Measurements from ENCODE around the gene PTPRJ.
A peak's percentile ranks its signal among the peaks of the same experiment; 100 is the strongest.
"Not testable (repeated sequence)": the region's sequence is repeated elsewhere in the genome, so short reads cannot be mapped to it uniquely, and the experiment has no call there.

PTPRJ gene

DNA sequence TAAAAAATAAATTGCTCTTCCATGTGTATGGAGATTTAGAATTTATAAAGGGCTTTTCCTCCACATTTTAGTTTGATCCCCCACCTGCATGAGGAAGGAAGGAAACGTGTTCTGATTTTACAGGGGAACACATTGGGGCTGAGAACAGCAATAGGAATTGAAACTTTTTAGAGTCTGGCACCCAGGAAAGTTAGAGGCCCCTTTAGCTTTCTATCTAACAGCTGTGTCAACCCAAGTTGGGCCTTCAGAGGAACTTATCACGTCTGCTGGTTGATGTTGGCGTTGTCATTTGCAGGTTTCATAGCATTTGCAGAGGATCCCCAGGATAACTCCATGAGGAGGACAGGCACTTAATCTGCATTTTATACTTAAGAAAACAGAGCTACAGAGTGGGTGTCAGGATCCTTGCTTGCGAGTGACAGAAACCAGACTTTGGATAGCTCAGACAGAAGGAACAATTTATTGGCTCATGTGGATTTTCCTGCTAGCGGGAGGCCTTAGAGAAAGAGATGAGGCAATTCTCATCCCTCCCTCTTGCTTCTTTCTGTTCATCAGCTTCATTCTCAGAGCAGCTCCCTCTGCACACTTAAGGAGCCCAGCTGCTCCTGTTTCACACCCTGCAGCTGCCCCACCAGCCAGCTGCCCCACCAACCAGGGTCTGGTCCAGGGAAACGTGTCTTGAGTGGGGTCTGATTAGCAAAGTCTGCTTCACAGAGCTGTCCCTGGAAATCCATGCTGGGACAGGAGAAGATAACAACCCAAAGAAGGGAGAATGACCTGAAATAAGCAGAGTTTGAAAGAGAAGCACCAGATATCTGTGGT is 143.8 kb downstream of the PTPRJ start:
- no peak for DNase-seq

DNA sequence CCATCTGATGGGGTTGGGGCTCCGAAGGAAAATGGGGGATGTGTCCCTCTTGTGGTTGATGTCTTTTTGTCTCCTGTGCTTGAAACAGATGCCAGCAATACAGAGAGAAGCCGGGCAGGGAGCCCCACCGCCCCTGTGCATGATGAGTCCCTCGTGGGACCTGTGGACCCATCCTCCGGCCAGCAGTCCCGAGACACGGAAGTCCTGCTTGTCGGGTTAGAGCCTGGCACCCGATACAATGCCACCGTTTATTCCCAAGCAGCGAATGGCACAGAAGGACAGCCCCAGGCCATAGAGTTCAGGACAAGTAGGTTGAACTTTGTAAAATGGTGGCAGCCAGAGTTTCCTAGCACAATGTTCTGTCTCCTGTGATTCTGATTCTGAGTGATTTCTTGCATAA is 144.5 kb downstream of the PTPRJ start:
- DNase-seq: no peak

DNA sequence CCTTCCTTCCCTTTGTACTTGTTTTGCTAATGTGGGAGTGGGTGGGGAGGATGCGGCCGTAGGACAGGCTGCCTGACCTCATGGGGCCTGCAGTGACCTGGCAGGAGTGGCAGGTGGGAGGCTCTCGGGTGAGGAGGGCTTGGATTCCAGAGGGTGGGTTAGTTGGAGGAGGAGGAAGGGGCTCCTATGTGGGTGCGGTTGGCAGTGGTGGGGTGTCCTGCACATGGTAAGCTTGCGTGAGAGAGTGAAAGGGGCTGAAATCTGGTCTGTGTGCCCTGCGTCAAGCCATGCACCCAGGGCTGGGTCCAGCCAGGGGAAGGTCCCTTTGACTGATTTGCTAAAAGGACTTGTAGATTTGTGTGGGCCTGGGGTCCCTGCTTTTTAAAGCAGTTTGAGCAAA is 145.5 kb downstream of the PTPRJ start:
- DNase-seq: no peak

DNA sequence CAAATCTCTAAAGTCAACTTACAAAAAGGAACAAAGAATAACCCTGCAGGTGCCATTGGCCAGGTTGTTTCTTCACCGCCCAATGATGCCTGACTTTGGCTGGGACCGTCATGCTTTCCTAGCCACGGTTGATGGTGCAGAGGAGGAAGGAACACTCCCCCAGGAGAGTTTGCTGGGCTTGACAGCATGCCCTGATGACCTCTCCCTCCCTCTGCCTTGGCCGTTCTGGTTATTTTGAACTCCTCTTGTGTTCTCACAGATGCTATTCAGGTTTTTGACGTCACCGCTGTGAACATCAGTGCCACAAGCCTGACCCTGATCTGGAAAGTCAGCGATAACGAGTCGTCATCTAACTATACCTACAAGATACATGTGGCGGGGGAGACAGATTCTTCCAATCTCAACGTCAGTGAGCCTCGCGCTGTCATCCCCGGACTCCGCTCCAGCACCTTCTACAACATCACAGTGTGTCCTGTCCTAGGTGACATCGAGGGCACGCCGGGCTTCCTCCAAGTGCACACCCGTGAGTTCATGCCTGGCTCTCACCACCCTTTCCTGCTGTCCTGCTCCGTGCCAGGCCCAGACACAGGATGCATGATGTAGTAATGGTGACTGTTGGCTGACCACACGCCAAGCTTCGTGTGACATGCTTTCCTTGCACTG is 147.3 kb downstream of the PTPRJ start:
- no peak for DNase-seq

DNA sequence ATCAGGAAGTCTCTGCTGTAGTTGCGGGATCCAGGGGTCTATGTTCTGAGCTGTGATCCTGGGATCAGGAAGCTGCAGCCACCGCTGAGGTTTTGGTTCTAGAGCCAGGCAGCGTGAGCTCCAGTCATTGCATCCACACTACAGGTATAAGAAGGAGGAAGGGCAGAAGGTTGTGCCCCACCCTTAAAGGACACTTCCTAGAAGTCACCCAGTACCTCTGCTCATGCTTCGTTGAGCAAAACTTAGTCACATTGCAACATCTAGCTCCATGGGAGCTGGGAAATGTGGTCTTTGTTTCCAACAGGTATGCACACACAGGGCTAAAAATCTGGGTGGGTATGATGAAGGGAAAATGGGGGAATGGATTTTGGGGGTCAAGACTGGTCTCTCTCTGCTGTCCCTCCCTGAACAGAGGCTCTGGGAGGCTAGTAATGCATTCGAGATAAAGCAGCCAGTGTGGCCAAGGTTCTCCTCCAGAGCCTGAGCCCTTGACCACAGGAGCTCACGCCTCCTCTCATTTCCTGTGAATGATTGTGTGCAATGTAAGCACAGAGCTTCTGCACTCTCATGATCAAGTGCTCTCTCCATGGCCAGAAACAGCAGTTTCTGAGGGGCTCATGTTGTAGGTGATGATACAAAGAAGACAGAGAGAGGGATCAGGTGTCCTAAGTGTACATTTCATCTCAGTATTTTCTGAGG is 149.5 kb downstream of the PTPRJ start:
- DNase-seq: peak; percentile 43 to 54

DNA sequence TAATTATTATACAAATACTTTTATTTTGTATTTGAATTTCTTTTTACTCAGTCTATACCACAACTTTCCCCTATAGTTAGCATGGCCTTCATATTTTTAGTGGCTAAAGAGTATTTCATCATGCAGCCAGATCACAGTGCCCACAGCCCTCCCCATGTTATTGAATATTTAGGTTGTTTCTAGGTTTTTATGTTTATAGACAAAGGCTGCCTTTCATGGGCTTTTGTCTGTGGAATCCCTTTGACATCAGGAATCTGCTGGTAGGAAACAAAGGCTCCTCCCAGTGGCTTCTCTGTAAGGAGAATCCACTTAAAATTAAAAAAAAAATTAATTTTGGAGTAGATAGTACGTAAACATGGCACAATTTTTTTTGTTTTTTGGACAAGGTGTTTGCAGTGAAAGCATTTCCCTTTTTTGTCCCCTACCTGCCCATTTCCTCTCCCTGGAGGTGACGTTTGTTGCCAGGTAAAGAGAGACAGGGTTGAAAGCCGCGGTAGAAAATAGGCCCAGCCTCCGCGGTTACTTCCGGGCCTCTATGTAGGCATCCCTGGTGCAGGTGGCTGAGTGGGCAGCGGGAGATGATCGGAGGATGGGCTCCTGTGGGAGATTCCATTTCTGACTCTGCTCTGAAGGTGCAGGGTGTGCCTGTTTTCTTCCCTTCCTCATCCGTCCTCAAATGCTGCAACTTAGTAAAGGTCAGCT is 154.0 kb downstream of the PTPRJ start:
- DNase-seq: no peak

DNA sequence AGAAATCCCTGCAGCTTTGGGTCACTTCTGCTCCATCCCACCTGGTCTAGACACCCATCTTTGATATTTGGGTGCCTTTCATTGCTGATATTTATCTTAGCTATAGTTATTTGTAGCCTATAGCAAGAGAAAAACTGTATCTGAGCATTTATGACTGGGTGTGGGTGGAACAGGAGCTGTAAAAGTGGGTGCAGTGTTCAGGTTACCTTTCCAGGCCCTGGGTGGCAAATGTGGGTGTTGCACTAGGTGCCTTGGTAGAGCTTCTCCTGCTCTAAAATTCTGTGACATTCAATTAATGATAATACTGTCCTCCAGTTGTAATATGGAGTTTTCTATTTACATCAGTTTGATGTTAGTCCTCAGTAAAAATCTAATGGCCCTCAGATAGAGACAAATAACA is 157.9 kb downstream of the PTPRJ start:
- no peak for DNase-seq

DNA sequence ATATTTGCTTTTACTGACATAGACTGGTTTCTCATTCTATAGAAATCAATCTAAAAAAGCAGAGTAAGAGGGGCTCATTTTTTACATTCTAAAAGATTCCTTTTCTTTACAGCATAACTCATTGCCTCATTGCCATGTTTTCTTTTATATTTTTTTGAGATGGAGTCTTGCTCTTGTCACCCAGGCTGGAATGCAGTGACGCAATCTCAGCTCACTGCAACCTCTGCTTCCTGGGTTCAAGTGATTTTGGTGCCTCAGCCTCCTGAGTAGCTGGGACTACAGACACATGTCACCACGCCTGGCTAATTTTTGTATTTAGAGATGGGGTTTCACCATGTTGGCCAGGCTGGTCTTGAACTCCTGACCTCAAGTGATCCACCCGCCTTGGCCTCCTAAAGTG is 159.5 kb downstream of the PTPRJ start:
- DNase-seq: not testable (repeated sequence)

DNA sequence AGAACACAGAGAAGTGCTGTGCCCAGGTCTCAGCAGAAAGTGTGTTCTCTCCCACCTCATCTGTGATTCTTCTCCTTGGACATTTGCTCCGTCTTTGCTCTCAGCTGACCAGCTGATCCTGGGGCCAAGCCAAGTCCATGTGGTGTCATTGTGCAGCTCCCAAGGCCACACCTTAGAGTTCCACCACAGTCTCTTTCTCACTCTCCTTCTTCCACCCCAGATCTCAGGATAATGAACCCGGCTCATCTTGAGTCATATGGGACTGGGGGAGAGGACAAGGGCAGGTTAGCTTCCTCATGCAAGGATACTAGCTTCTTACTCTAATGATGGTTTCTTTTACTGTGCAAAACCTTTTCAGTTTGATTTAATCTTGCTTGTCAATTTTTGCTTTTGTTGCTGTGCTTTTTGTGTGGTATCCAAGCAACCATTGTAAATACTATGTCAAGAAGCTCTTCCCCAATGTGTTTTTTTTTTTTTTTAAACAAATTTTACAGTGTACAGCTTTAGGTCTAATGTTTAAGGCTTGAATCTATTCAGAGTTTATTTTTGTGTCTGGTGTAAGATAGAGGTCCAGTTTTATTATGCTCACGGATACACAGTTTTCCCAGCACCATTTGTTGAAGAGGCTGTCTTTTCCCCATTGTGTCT is 161.2 kb downstream of the PTPRJ start:
- DNase-seq: no peak

DNA sequence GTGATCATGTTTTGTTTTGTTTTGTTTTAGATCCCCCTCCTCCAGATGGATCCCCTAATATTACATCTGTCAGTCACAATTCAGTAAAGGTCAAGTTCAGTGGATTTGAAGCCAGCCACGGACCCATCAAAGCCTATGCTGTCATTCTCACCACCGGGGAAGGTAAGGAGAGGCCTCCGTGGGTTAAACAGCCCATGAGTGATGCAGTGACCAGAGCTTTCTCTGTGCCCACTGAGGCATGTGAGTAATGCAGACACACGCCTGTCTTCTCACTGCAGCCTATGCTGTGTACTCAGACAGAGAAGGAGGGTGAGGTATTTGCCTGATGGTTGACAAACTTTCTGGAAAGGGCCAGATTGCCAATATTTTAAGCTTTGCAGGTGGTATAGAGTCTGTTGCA is 162.5 kb downstream of the PTPRJ start:
- DNase-seq: no peak

DNA sequence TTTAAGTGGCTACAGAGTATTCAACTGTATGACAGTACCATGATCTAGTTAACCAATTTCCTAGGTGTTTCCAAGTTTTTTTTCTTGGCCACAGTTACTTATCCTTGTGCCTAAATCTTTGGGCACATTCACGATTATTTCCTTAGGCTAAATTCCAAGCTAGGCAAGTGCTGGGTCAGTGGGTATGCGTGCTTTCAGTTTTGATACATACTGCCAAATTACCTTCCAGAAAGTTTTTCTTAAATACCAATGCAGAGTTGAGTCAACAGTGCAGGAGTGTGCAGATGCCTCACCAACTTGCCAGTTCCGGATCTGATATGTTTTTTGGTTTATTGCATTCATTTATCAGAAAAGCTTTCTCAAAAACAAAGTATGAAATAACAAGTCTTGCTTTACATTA is 168.4 kb downstream of the PTPRJ start:
- DNase-seq: no peak

DNA sequence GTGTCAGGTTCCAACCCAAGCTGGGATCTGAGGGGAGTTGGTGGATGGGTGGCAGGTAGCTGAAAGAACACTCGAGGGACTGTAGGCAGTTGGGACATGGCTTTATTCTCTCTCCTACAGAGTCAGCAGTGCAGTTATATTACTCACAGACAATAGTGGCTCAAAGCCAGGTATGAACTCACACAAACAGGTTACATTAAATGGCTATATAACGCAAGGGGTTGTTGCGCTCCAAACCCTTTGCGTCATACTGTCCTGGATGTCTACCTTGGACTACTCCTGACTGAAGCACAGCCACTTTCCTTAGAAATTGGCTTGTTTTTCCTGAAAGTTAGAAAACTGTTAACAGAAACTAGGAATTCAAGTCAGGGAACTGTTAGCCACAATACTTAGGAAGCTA is 169.9 kb downstream of the PTPRJ start:
- no peak for DNase-seq

DNA sequence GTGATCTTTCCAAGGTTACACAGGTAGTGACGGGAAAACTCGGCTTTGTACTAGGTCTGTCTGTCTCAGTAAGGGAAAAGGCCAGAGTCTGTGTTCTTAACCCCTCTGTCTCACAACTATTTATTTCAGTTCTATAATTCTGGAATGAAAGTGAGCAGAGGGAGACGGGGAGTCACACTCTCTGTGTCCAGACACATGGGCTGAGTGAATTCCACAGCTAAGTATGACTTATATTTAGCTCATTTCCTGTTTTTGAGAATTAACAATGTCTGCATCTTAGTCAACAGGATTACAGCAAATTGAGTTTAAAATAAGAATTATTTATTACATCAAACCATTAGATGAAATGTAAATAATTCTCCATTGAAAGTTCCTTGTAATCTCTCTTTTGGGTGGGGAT is 173.8 kb downstream of the PTPRJ start:
- DNase-seq: no peak

DNA sequence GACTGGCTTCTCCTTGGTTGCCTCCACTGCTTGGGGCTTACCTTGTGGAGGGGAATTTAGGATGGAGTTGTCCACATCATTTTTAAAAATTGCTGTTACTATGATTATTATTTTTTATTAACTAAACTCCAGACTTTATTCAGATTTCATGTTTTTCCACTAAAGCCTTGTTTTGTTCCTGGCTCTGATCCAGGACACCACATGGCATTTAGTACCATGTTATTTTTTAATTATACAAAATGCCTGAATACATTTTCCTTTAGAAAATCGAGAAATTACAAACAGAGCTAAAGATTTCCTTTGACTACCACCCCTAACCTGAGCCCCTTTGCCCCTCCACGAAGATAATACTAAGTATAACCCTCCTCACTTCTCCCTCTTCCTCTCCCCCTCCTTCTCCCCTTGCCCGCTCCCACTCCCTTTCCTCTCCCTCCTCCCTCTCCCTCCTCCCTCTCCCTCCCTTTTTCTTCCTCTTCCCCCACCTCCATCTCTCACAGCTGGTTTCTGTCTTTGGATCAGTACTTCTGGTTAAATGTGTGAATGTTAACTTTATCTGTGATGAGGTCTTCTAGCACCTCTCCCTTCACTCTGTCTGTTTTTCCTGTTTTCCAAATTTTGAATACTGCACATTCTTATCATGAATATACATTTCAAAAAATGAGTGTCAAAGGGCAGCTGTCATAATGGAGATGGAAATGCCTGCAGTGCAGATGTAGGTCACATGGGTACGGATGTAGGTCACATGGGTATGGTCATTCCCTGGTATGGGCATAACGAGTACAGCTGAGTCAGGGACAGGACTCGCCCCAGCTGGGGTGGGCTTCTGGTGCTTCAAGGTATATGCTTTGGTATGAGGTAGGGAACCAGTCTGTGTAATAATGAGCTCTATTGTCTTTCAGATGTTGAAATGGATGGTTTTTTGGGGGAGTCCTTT is 181.9 kb downstream of the PTPRJ start:
- no peak for DNase-seq

DNA sequence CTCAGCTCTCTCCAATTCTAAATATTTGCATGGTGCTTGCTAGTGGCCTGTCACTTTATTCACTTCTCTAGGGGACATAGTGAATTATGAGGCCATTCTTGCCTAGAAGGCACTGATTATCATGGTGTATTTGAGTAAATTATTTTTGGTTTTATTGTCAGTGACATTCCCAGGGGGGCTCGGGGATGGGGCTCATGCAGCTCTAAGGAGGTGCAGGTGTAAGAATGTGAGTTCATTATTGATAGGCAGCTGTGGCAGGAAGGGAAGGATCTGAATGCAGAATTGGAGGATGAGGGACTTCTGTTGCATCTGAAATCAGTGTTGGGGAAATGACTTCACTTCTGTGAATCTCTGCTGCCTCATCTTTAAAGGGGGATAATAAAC is 182.5 kb downstream of the PTPRJ start:
- DNase-seq: no peak

DNA sequence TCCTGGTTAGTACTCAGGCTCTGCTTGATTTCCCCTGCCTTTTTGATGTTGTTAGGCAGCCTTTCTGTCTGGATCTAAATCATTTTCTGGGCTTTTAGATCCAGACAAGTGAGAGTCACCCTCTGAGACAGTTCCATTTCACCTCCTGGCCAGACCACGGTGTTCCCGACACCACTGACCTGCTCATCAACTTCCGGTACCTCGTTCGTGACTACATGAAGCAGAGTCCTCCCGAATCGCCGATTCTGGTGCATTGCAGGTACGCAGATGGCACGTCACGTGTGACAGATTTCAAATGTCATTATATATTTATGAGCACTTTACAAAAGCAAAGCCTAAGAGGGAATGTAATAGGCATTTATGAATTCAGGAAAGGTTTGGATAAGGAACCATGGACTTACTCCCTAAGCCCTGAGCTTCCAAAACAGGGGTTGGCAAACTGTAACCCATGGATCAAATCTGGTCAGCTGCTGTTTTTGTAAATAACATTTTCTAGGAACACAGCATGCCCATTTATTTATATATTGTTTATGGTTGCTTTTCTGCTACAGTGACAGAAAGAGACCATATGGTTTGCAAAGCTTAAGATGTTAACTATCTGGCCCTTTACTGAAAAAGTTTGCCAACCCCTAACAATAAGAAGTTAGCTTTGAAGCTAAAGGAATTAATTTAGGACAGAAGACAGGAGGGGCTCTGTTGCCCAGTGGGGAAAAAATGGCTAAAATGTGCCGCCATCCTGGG is 183.2 kb downstream of the PTPRJ start:
- no peak for DNase-seq

DNA sequence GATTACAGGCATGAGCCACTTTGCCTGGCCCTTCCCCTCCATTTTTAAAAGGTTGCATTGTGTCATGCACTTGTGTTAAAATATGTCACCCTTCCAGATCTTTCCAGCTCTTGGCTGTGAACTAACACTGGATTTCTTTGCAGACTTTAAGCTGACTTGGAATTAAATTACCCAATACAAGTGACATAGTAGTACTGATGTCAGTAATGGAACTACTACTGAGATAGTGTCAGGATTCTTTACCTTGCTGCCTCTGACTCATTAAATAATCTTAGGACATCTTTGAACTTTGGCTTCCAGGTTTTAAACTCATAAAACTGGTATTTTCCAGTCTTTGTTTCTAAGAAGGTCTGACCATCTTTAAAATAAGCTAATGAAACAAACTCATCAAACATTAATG is 184.5 kb downstream of the PTPRJ start:
- no peak for DNase-seq

DNA sequence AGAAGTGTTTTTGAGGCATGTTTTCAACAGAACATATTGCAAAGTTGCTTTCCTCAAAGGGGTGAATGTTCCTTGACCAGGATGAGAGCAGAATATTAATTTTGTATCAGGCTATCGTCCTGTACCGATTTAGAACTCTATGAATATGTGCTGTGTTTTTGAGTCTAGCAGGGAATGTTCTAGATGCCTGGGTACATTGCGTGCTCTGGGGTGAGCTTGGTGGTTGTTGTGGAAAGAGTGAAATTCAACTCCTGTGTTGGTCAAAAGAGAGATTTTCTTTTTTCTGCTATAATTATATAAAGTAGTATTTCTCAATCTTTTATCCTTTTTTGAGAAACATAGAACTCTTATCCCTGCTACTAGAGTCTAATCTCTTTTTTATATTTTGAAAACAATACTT is 185.1 kb downstream of the PTPRJ start:
- DNase-seq: no peak

DNA sequence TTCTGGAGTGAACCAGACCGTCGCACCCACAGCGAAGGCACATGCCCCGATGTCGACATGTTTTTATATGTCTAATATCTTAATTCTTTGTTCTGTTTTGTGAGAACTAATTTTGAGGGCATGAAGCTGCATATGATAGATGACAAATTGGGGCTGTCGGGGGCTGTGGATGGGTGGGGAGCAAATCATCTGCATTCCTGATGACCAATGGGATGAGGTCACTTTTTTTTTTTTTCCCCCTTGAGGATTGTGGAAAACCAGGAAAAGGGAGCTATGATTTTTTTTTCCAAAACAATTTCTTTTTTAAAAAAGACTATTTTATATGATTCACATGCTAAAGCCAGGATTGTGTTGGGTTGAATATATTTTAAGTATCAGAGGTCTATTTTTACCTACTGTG is 187.0 kb downstream of the PTPRJ start:
- DNase-seq: no peak

DNA sequence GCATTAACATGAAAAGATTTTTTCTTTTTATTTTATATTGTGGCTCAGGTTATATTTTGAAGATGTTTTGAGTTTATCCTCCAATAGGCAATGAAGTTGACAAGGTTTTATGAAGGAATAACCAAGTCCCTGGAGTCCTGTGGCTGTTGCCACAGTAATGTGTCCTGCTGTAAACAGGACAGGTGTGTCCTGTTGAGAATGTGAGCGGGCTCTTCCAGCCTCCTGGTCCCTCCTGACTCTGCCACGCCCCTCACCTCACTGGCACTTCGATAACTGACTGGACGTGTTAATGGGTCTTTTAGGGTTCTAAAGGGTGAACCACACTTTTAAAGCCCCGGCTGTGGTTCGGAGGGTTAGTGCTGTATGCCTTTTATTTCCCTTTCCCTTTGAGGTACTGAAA is 188.5 kb downstream of the PTPRJ start:
- no peak for DNase-seq

DNA sequence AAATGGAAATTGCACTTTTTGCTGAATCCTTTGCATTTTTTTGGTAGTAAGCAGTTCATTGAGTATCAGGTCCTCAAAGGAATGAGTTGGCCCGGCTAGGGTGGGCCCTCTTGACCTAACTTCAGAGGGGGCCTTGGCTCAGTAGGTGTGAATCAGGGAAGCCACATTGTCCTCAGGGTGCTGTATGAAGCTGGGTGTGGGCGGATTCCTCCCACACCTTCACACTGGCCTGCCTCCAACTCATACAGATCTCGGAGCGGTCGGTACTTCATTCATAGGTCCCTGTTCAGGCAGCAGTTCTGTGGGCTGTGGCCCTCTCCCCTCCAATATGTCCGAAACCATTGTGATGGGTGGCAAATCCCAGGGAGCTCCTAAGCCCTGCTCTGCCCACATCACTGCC is 188.9 kb downstream of the PTPRJ start:
- DNase-seq: peak in 1 of 2 donors; percentile 20

Data from inflammatory macrophage (primary cell).